Hepatocyte (in vitro differentiated cells): Measurements from ENCODE around the gene CXorf65. TPM values are rescaled to one million over a fixed set of nuclear protein-coding genes. Genes with fewer than 3 reads are reported as not detected.

Source experiments
- DNase-seq: peaks from one replicate; pipeline ENCODE4 v3.0.0-alpha.2; 2016; ENCODE audit warnings: low spot score
- H2AFZ ChIP-seq: fragments of 200-600 bp; sonication (generic); 2 replicates; pipeline ENCODE4 v1.6.0; 2016; ENCODE audit warnings: antibody characterized with exemption, mild to moderate bottlenecking
- H3K27ac ChIP-seq: fragments of 200-600 bp; sonication (generic); 2 replicates; pipeline ENCODE4 v1.5.1; 2016; ENCODE audit warnings: mild to moderate bottlenecking
- H3K27me3 ChIP-seq: fragments of 200-600 bp; sonication (generic); 2 replicates; pipeline ENCODE4 v1.6.1; 2016
- H3K36me3 ChIP-seq: fragments of 200-600 bp; sonication (generic); replicated peaks from 2 replicates; pipeline ENCODE4 v1.5.1; 2016; ENCODE audit warnings: low read depth; ENCODE audit not compliant: insufficient read depth
- H3K4me1 ChIP-seq: fragments of 200-600 bp; sonication (generic); 2 replicates; pipeline ENCODE4 v1.5.1; 2016; ENCODE audit warnings: mild to moderate bottlenecking, moderate library complexity; ENCODE audit not compliant: insufficient read depth
- H3K4me2 ChIP-seq: fragments of 200-600 bp; sonication (generic); 2 replicates; pipeline ENCODE4 v1.6.0; 2016
- H3K4me3 ChIP-seq: fragments of 200-600 bp; sonication (generic); 2 replicates; pipeline ENCODE4 v1.5.1; 2016; ENCODE audit warnings: mild to moderate bottlenecking
- H3K79me2 ChIP-seq: fragments of 200-600 bp; sonication (generic); 2 replicates; pipeline ENCODE4 v1.6.0; 2017; ENCODE audit warnings: mild to moderate bottlenecking
- H3K9me2 ChIP-seq: fragments of 200-600 bp; sonication (generic); replicated peaks from 2 replicates; pipeline ENCODE4 v1.6.0; 2017; ENCODE audit warnings: mild to moderate bottlenecking; ENCODE audit not compliant: insufficient read depth
- H3K9me3 ChIP-seq: fragments of 200-600 bp; sonication (generic); 2 replicates; pipeline ENCODE4 v1.5.1; 2016; ENCODE audit warnings: low read depth, mild to moderate bottlenecking
- H4K20me1 ChIP-seq: fragments of 200-600 bp; sonication (generic); 2 replicates; pipeline ENCODE4 v1.6.0; 2016; ENCODE audit warnings: mild to moderate bottlenecking; ENCODE audit not compliant: insufficient read depth, poor library complexity, severe bottlenecking
- EZH2 ChIP-seq: fragments of 200-600 bp; sonication (generic); IDR thresholded peaks from 2 replicates; pipeline ENCODE4 v1.6.1; 2016; ENCODE audit warnings: antibody characterized with exemption, mild to moderate bottlenecking, borderline replicate concordance
- EZH2phosphoT487 ChIP-seq: fragments of 200-600 bp; sonication (generic); IDR thresholded peaks from one replicate; pipeline ENCODE4 v1.6.1; 2018; ENCODE audit warnings: antibody characterized with exemption, mild to moderate bottlenecking, low read depth, moderate library complexity; ENCODE audit not compliant: unreplicated experiment, severe bottlenecking
- WGBS: methylation state at CpG from one replicate; pipeline ENCODE4 v1.1.6; 2016; ENCODE audit warnings: low lambda C conversion rate; ENCODE audit errors: missing lambda C conversion rate; 5-methylcytosine and 5-hydroxymethylcytosine counted together
- polyA plus RNA-seq: library from polyadenylated mRNA; unstranded; fragments of >200 nt; fragmentation: Nextera tagmentation; extraction: Ambion mirVana; gene quantifications from 2 replicates; pipeline ENCODE4 v1.2.1, GENCODE V29; 2016
- total RNA-seq: library from RNA; depleted of rRNA; stranded (reverse); fragments of >200 nt; gene quantifications from 2 replicates; pipeline ENCODE4 v1.2.3, GENCODE V29; 2014
- TF ChIP-seq, protein P1 (sequence below): fragments of 200-600 bp; sonication (generic); IDR thresholded peaks from 2 replicates; pipeline ENCODE4 v1.5.1; 2016; ENCODE audit warnings: antibody characterized with exemption, mild to moderate bottlenecking; ENCODE audit not compliant: poor library complexity

The CXorf65 gene
- total and polyA plus RNA-seq, 2 experiments from 2014 or later: not detected

GRCh38 chrX:71143508-71143907, 37.0 kb upstream of the CXorf65 start:
- Histone ChIP-seq H3K4me1 (no peaks in the 10 kb centered on the region), H2AFZ (no peak overlapping the region), H3K9me2 (no peaks in the 10 kb centered on the region), H3K9me3 (no peaks in the 10 kb centered on the region), H3K79me2 (no peaks in the 10 kb centered on the region), H3K36me3 (no peaks in the 10 kb centered on the region), H3K4me3 (no peak overlapping the region), H3K27ac (no peak overlapping the region), H4K20me1 (no peaks in the 10 kb centered on the region), H3K4me2 (no peak overlapping the region), H3K27me3 (no peaks in the 10 kb centered on the region)
- 70% methylated on average over 6 of the region's 6 CpGs for WGBS
- no peak for DNase-seq
- TF ChIP-seq, protein P1, sequence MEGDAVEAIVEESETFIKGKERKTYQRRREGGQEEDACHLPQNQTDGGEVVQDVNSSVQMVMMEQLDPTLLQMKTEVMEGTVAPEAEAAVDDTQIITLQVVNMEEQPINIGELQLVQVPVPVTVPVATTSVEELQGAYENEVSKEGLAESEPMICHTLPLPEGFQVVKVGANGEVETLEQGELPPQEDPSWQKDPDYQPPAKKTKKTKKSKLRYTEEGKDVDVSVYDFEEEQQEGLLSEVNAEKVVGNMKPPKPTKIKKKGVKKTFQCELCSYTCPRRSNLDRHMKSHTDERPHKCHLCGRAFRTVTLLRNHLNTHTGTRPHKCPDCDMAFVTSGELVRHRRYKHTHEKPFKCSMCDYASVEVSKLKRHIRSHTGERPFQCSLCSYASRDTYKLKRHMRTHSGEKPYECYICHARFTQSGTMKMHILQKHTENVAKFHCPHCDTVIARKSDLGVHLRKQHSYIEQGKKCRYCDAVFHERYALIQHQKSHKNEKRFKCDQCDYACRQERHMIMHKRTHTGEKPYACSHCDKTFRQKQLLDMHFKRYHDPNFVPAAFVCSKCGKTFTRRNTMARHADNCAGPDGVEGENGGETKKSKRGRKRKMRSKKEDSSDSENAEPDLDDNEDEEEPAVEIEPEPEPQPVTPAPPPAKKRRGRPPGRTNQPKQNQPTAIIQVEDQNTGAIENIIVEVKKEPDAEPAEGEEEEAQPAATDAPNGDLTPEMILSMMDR: no peak
- TF ChIP-seq EZH2phosphoT487 (no peak), EZH2 (no peak)

DNA sequence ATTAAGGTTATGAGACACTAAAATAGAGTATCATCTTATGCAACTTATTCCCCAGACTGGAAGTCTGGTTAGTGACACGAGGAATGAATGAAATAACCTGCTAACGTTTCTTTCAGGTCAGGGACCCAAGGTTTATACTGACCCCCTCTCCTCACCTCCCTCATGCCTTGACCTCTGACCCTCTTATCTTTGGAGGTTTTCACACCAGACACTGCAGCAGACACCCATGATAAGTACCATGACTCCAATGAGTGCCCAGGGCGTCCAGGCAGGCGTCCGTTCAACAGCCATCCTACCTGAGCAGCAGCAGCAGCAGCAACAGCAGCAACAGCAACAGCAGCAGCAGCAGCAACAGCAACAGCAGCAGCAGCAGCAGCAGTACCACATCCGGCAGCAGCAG, 33.9 kb upstream of the CXorf65 start:
- Histone ChIP-seq H3K9me2 (no peaks in the 10 kb centered on the region), H3K27ac (no peak overlapping the region), H2AFZ (no peak overlapping the region), H4K20me1 (no peaks in the 10 kb centered on the region), H3K27me3 (no peaks in the 10 kb centered on the region), H3K79me2 (no peaks in the 10 kb centered on the region), H3K4me3 (no peak overlapping the region), H3K4me1 (no peaks in the 10 kb centered on the region), H3K4me2 (no peak overlapping the region), H3K9me3 (no peaks in the 10 kb centered on the region), H3K36me3 (no peaks in the 10 kb centered on the region)
- WGBS: 62% methylated on average over 6 of the region's 6 CpGs
- DNase-seq: no peak
- no peak for TF ChIP-seq EZH2phosphoT487
- TF ChIP-seq EZH2: no peak
- TF ChIP-seq, protein P1: no peak

DNA sequence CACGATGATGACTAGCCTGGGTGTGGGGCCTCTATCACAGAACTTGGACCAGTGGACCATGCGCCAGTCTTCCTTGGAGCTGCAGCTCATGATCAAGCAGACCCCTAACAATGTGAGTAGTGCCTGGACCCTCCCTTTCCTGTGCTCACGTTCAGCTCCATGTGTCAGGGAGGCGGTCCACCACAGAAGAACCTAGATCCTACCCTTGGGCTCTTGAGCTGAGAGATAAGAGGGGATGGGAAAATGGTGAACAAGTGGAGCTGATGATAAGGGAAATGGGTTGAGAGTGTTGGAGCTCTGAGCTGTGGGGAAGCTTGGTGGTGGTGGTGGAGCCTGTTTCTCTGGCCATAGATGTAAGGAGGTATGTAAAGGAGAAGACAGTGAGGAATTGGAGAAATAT, 25.0 kb upstream of the CXorf65 start:
- H3K9me3 ChIP-seq: no peaks in the 10 kb centered on the region
- 80% methylated on average over 4 of the region's 4 CpGs for whole genome bisulfite sequencing
- TF ChIP-seq, protein P1: no peak
- TF ChIP-seq EZH2: no peak
- no peak for TF ChIP-seq EZH2phosphoT487
- no peaks in the 10 kb centered on the region for H3K9me2 ChIP-seq
- no peak overlapping the region for H3K27ac ChIP-seq
- H2AFZ ChIP-seq: no peak overlapping the region
- H3K79me2 ChIP-seq: no peaks in the 10 kb centered on the region
- no peaks in the 10 kb centered on the region for H3K36me3 ChIP-seq
- no peaks in the 10 kb centered on the region for H3K27me3 ChIP-seq
- no peaks in the 10 kb centered on the region for H4K20me1 ChIP-seq
- no peaks in the 10 kb centered on the region for H3K4me1 ChIP-seq
- H3K4me2 ChIP-seq: no peak overlapping the region
- no peak overlapping the region for H3K4me3 ChIP-seq
- no peak for DNase-seq
